Subcutaneous adipose tissue (tissue), 4 donors: ENCODE results near the gene COL24A1. TPM values are rescaled to one million over a fixed set of nuclear protein-coding genes. Genes with fewer than 3 reads are reported as not detected.

Source experiments
- CTCF ChIP-seq: fragments of 450-650 bp; IDR thresholded peaks from one replicate; pipeline ENCODE4 v1.5.1; 2016; ENCODE audit warnings: low read depth, mild to moderate bottlenecking, control low read depth, antibody characterized with exemption, moderate library complexity
- small RNA-seq: library from RNA; depleted of rRNA; stranded (forward); fragments of <200 nt; gene quantifications from one replicate; pipeline ENCODE3, GENCODE V24; 2016
- total RNA-seq, 4 donors: library from RNA; depleted of rRNA; stranded (reverse); fragments of >200 nt; gene quantifications; one replicate each; pipeline ENCODE4 v1.1.0, GENCODE V29; 2016

Gene COL24A1
- total RNA-seq, 4 donors from 2014 or later = 0.16 to 2.9 (median 1.3) TPM

DNA sequence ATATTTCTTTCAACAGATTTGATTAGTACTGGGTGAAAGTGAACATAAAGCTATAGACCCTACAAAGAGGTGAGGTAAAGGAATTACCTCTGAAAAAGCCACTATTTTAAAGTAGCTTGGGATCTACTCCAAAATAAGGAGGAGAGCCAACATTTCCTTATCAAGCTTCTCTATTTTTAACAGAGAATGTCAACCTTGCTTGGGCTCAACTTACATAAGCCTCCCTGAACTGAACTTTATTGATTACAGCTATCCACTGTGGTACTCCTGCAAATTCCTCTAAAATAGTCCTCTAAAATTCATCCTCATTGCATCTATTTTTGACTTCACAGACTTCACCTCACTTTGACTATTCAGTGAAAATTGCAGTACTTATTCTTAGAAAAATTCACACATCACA, 458.7 kb downstream of the COL24A1 start:
- no peak for TF ChIP-seq CTCF

- no peak for TF ChIP-seq CTCF
Measured at GRCh38 chr1:85692730-85693314, 463.8 kb downstream of the COL24A1 start.

GRCh38 chr1:85689775-85690404, 466.7 kb downstream of the COL24A1 start:
- no peak for TF ChIP-seq CTCF

DNA sequence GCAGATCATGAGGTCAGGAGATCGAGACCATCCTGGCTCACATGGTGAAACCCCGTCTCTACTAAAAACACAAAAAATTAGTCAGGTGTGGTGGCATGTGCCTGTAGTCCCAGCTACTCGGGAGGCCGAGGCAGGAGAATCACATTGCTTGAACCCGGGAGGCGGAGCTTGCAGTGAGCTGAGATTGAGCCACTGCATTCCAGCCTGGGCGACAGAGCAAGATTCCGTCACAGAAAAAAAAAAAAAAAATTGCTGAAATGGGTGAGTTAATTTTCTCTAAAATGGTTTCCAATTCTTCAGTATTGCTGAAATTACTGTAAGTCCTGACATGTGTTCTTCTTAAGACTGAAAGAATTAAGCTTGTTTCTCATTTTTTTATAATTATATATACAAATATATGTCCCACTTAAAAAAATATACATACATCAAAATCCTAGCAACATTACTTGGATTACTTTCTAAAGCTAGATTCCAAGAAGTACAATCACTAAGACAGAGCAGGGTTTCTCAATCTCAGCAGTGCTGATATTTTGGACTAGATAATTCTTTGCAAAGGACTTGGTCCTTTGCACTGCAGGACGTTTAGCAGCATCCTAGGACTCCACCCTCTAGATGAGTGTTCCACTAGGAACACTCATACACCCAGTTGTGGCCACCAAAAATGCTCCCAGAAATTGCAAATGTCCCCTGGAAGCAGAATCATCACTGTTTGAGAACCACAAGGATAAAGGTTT, 473.1 kb downstream of the COL24A1 start:
- TF ChIP-seq CTCF = no peak

GRCh38 chr1:85681087-85681486, 475.5 kb downstream of the COL24A1 start:
- no peak for TF ChIP-seq CTCF

Small RNA genes within 50 kb of the gene (small RNA-seq; reads per million reads assigned to genes)
- gene RNA5SP51 = not detected

Other genes starting within 250 kb of the COL24A1 start
- gene ODF2L, start 239.6 kb upstream of the COL24A1 start, total RNA-seq = 100 to 1,000 TPM in 1 of 4 donors, 10 to 100 TPM in 3; 42.7 to 140 (median 71.8) TPM